GM12878 (cell line): ENCODE data around the gene KCNH4. TPM values are rescaled to one million over a fixed set of nuclear protein-coding genes. Genes with fewer than 3 reads are reported as not detected.

ENCODE experiments used
- ATAC-seq: fragments of 200-7000 bp; cut with Tn5 transposase; 3 replicates; pipeline ENCODE4 v1.9.1; 2020; ENCODE audit warnings: mild to moderate bottlenecking, moderate library complexity
- BruUV-seq: library from RNA; stranded (reverse); fragments of 400-500 nt; replicated peaks from 2 replicates; lab custom pipeline; 2021; lab: Mats Ljungman, UMichigan
- CTCF ChIA-PET: fragments of 300-600 bp; sonication (Branson Sonifier 250); formaldehyde crosslinking; extraction: SDS; loops from one replicate; lab custom pipeline; 2021; ENCODE audit warnings: inconsistent platforms; lab: Yijun Ruan, JAX
- POLR2A ChIA-PET: fragments of 350-600 bp; formaldehyde crosslinking; extraction: SDS; loops from one replicate; lab custom pipeline; 2021; ENCODE audit warnings: inconsistent platforms; lab: Charles Lee
- RAD21 ChIA-PET: fragments of 300-600 bp; sonication (Branson Sonifier 250); formaldehyde crosslinking; loops from one replicate; lab custom pipeline; 2023; ENCODE audit warnings: antibody characterized with exemption; ENCODE audit not compliant: unreplicated experiment; lab: Charles Lee
- SMC1A ChIA-PET: fragments of 300-600 bp; sonication (Branson Sonifier 250); formaldehyde crosslinking; loops from one replicate; lab custom pipeline; 2023; ENCODE audit not compliant: unreplicated experiment, uncharacterized antibody; lab: Charles Lee
- DNase-seq: peaks from one replicate; pipeline ENCODE4 v3.0.0-alpha.2; 2011; ENCODE audit warnings: low read depth, low spot score
- FAIRE-seq: peaks from 3 replicates; lab custom pipeline; 2011; peaks lifted over from hg19 to GRCh38; lab: Jason Lieb, UNC
- H2AFZ ChIP-seq: 2 replicates; pipeline ENCODE4 v1.6.0; 2011; ENCODE audit warnings: low read depth, low read length, control low read depth; ENCODE audit not compliant: control insufficient read depth
- H3K27ac ChIP-seq: 2 replicates; pipeline ENCODE4 v1.5.1; 2011; ENCODE audit warnings: control low read depth; ENCODE audit not compliant: control insufficient read depth, insufficient read depth
- H3K27me3 ChIP-seq, 2 experiments: replicated peaks in 1 of 2; 2 replicates each; pipeline versions ENCODE4 v1.6.0 to v1.6.1; 2011; ENCODE audit warnings: low read length in 1 of 2; ENCODE audit not compliant: control insufficient read depth in 2 of 2, insufficient read depth in 2 of 2
- H3K36me3 ChIP-seq, 2 experiments: 2 replicates each; pipeline ENCODE4 v1.5.1; 2011; ENCODE audit warnings: low read length in 1 of 2; ENCODE audit not compliant: control insufficient read depth in 2 of 2, insufficient read depth in 2 of 2
- H3K4me1 ChIP-seq: 2 replicates; pipeline ENCODE4 v1.6.1; 2011; ENCODE audit warnings: mild to moderate bottlenecking, low read length, moderate library complexity, mixed read lengths; ENCODE audit not compliant: control insufficient read depth, insufficient read depth
- H3K4me2 ChIP-seq: 2 replicates; pipeline ENCODE4 v1.6.0; 2011; ENCODE audit warnings: control low read depth; ENCODE audit not compliant: control insufficient read depth, insufficient read depth
- H3K4me3 ChIP-seq: fragments of 200-600 bp; sonication (generic); 2 replicates; pipeline ENCODE4 v1.5.1; 2016
- H3K79me2 ChIP-seq: 2 replicates; pipeline ENCODE4 v1.6.0; 2011; ENCODE audit warnings: low read length; ENCODE audit not compliant: control insufficient read depth, insufficient read depth
- H3K9ac ChIP-seq: 2 replicates; pipeline ENCODE4 v1.8.0; 2011; ENCODE audit warnings: low read length, control low read depth, mixed read lengths; ENCODE audit not compliant: control insufficient read depth, insufficient read depth
- H3K9me3 ChIP-seq: replicated peaks from 3 replicates; pipeline ENCODE4 v1.5.1; 2011; ENCODE audit warnings: mild to moderate bottlenecking, low read length; ENCODE audit not compliant: control insufficient read depth, insufficient read depth
- H4K20me1 ChIP-seq: 2 replicates; pipeline ENCODE4 v1.6.0; 2011; ENCODE audit not compliant: control insufficient read depth, insufficient read depth
- CBFB ChIP-seq: IDR thresholded peaks from 2 replicates; pipeline ENCODE4 v1.6.1; 2016; ENCODE audit warnings: antibody characterized with exemption, low read depth
- CBX5 ChIP-seq: sonication (generic); IDR thresholded peaks from 2 replicates; pipeline ENCODE4 v1.6.1; 2016; ENCODE audit warnings: low read depth, moderate library complexity, mild to moderate bottlenecking, inconsistent platforms
- CEBPB ChIP-seq, 2 experiments: fragments of 150-350 bp in 1 of 2; IDR thresholded peaks; 2 replicates each; pipeline ENCODE4 v1.6.1; 2012 to 2014; ENCODE audit warnings: low read depth in 2 of 2, low read length in 2 of 2, borderline replicate concordance in 1 of 2, inconsistent platforms in 1 of 2
- CHD4 ChIP-seq: fragments of 200-600 bp; sonication (generic); IDR thresholded peaks from 2 replicates; pipeline ENCODE4 v1.6.1; 2016; ENCODE audit warnings: mild to moderate bottlenecking
- EGR1 ChIP-seq, 2 experiments: IDR thresholded peaks; 1 replicate in 1 of 2; 2 replicates in 1 of 2; pipeline ENCODE4 v1.6.1; 2011 to 2012; ENCODE audit warnings: low read depth in 2 of 2, low read length in 2 of 2, borderline replicate concordance in 1 of 2, mild to moderate bottlenecking in 1 of 2, moderate library complexity in 1 of 2
- KLF5 ChIP-seq: fragments of 450-650 bp; IDR thresholded peaks from 2 replicates; pipeline ENCODE4 v1.6.1; 2014; ENCODE audit warnings: mild to moderate bottlenecking; ENCODE audit not compliant: partially characterized antibody
- MTA2 ChIP-seq: fragments of 450-650 bp; IDR thresholded peaks from 2 replicates; pipeline ENCODE4 v1.6.1; 2016; ENCODE audit warnings: low read depth, mild to moderate bottlenecking, moderate library complexity
- NFYB ChIP-seq: IDR thresholded peaks from 2 replicates; pipeline ENCODE4 v1.6.1; 2011; ENCODE audit warnings: low read depth, mild to moderate bottlenecking, low read length, improper control_type of control experiment, moderate library complexity; ENCODE audit not compliant: insufficient read depth
- PML ChIP-seq: IDR thresholded peaks from 2 replicates; pipeline ENCODE4 v1.6.1; 2012; ENCODE audit warnings: low read length, inconsistent platforms
- POLR2AphosphoS2 ChIP-seq: IDR thresholded peaks from 2 replicates; pipeline ENCODE4 v1.6.1; 2011; ENCODE audit warnings: low read depth, mild to moderate bottlenecking, low read length, improper control_type of control experiment, moderate library complexity
- RBBP5 ChIP-seq: fragments of 200-600 bp; sonication (generic); conservative IDR thresholded peaks from 2 replicates; pipeline ENCODE4 v1.6.1; 2016
- REST ChIP-seq: IDR thresholded peaks from 2 replicates; pipeline ENCODE4 v1.6.1; 2012; ENCODE audit warnings: mild to moderate bottlenecking, low read depth, low read length
- SMAD1 ChIP-seq: fragments of 450-650 bp; IDR thresholded peaks from 2 replicates; pipeline ENCODE4 v1.6.1; 2018; ENCODE audit warnings: mild to moderate bottlenecking, low read depth; ENCODE audit not compliant: partially characterized antibody
- SP1 ChIP-seq: IDR thresholded peaks from one replicate; pipeline ENCODE4 v1.6.1; 2011; ENCODE audit warnings: low read depth, low read length
- SPI1 ChIP-seq: IDR thresholded peaks from 2 replicates; pipeline ENCODE4 v1.6.1; 2011; ENCODE audit warnings: low read depth, mild to moderate bottlenecking, low read length, moderate library complexity, borderline replicate concordance; ENCODE audit not compliant: insufficient read depth
- ZNF384 ChIP-seq: IDR thresholded peaks from 2 replicates; pipeline ENCODE4 v1.6.1; 2012; ENCODE audit warnings: low read depth, mild to moderate bottlenecking, low read length, improper control_type of control experiment, borderline replicate concordance
- WGBS: methylation state at CpG from one replicate; pipeline ENCODE4 v1.1.6; 2016; ENCODE audit warnings: low lambda C conversion rate; ENCODE audit not compliant: insufficient replicate concordance, insufficient coverage; ENCODE audit errors: missing lambda C conversion rate; 5-methylcytosine and 5-hydroxymethylcytosine counted together
- in situ Hi-C: fragments of 300-500 bp; cut with MboI; formaldehyde crosslinking; loops from 9 replicates; pipeline ENCODE4 v1.14.3; 2018; ENCODE audit warnings: mixed read lengths
- intact Hi-C: fragments of 100-400 bp; cut with micrococcal nuclease; formaldehyde crosslinking; loops from one replicate; pipeline ENCODE4 v1.14.2; 2022; ENCODE audit not compliant: unreplicated experiment
- polyA plus RNA-seq, 11 experiments: library from polyadenylated mRNA; depleted of rRNA in 4 of 11; unstranded in 6 of 11; stranded (reverse) in 5 of 11; fragments of >200 nt; fragmentation: Nextera tagmentation in 4 of 11; fragmentation: Illumina TruSeq in 1 of 11; extraction: Ambion mirVana in 4 of 11; extraction: Trizol in 1 of 11; gene quantifications; 1 replicate in 1 of 11; 2 replicates in 10 of 11; pipeline versions ENCODE4 v1.2.1 to v1.2.3, GENCODE V29; 2011 to 2016; ENCODE audit warnings: inconsistent platforms in 2 of 11, missing spikeins in 2 of 11, low read depth in 1 of 11
- total RNA-seq, 4 experiments: library from RNA; depleted of rRNA in 3 of 4; stranded (reverse); fragments of >200 nt in 3 of 4; fragmentation: Illumina TruSeq in 1 of 4; extraction: Trizol in 1 of 4; gene quantifications; 2 replicates each; pipeline versions ENCODE4 v1.2.1 to v1.2.3, GENCODE V29; 2013 to 2021
- TF ChIP-seq, protein P1 (sequence below): IDR thresholded peaks from 2 replicates; pipeline ENCODE4 v1.6.1; 2012; ENCODE audit warnings: low read depth, low read length, improper control_type of control experiment
- TF ChIP-seq, protein P2 (sequence below), 3 experiments: IDR thresholded peaks in 2 of 3; conservative IDR thresholded peaks in 1 of 3; 2 replicates each; pipeline ENCODE4 v1.5.1; 2011; ENCODE audit warnings: low read depth in 3 of 3, low read length in 3 of 3, mild to moderate bottlenecking in 3 of 3, control low read depth in 2 of 3, moderate library complexity in 2 of 3, inconsistent platforms in 1 of 3, mixed read lengths in 1 of 3; ENCODE audit not compliant: control insufficient read depth in 2 of 3, insufficient read depth in 1 of 3; ENCODE audit errors: extremely low read depth in 1 of 3

The KCNH4 gene
- total and polyA plus RNA-seq, 10 of the 15 experiments (the other 5 are each of a cell fraction or from before 2014, with no cell fraction given) = 0.03 to 0.88 (median 0.10) TPM; not detected in 2

- WGBS = 96% methylated on average over 2 of the region's 2 CpGs
- no peaks in the 10 kb centered on the region; the same call in 1 of the 2 replicates for H3K4me1 ChIP-seq
- intact Hi-C loops = no loop called here
- H2AFZ ChIP-seq = no peak overlapping the region
- FAIRE-seq = no peak
- no peak for DNase-seq
- no peaks in the 10 kb centered on the region for H3K9me3 ChIP-seq
- ChIA-PET SMC1A (no interaction called here), CTCF (no interaction called here), RAD21 (no interaction called here), POLR2A (no interaction called here)
- no peak overlapping the region for H3K27ac ChIP-seq
- H3K9ac ChIP-seq = no peak overlapping the region
- no peak for ATAC-seq
- BruUV-seq = no TSS peak
- H3K79me2 ChIP-seq = no peaks in the 10 kb centered on the region
- no peak for TF ChIP-seq CBFB
- TF ChIP-seq EGR1 (IDR thresholded peaks at IDR 0.05; ENCODE audit: borderline replicate concordance in 1 of 2, low read depth in 2 of 2, low read length in 2 of 2) = no peak
- TF ChIP-seq SMAD1 = no peak
- TF ChIP-seq KLF5 = no peak
- no peak for TF ChIP-seq MTA2
- no peak for TF ChIP-seq PML
- TF ChIP-seq, protein P1, sequence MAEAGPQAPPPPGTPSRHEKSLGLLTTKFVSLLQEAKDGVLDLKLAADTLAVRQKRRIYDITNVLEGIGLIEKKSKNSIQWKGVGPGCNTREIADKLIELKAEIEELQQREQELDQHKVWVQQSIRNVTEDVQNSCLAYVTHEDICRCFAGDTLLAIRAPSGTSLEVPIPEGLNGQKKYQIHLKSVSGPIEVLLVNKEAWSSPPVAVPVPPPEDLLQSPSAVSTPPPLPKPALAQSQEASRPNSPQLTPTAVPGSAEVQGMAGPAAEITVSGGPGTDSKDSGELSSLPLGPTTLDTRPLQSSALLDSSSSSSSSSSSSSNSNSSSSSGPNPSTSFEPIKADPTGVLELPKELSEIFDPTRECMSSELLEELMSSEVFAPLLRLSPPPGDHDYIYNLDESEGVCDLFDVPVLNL = no peak
- no peak for TF ChIP-seq NFYB
- no peak for TF ChIP-seq REST
- no peak for TF ChIP-seq POLR2AphosphoS2
- TF ChIP-seq, protein P2, sequence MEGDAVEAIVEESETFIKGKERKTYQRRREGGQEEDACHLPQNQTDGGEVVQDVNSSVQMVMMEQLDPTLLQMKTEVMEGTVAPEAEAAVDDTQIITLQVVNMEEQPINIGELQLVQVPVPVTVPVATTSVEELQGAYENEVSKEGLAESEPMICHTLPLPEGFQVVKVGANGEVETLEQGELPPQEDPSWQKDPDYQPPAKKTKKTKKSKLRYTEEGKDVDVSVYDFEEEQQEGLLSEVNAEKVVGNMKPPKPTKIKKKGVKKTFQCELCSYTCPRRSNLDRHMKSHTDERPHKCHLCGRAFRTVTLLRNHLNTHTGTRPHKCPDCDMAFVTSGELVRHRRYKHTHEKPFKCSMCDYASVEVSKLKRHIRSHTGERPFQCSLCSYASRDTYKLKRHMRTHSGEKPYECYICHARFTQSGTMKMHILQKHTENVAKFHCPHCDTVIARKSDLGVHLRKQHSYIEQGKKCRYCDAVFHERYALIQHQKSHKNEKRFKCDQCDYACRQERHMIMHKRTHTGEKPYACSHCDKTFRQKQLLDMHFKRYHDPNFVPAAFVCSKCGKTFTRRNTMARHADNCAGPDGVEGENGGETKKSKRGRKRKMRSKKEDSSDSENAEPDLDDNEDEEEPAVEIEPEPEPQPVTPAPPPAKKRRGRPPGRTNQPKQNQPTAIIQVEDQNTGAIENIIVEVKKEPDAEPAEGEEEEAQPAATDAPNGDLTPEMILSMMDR (IDR thresholded peaks at IDR 0.05 in 2 of 3, conservative IDR thresholded peaks at IDR 0.05 in 1 of 3; ENCODE audit: control insufficient read depth in 2 of 3, extremely low read depth in 1 of 3, insufficient read depth in 1 of 3, low read depth in 3 of 3, low read length in 3 of 3) = no peak
- no peak for TF ChIP-seq CBX5
- TF ChIP-seq CHD4 = no peak
- TF ChIP-seq ZNF384 = no peak
- no peak for TF ChIP-seq SPI1
- TF ChIP-seq SP1 = no peak
- no peak for TF ChIP-seq CEBPB (IDR thresholded peaks at IDR 0.05; ENCODE audit: borderline replicate concordance in 1 of 2, low read depth in 2 of 2, low read length in 2 of 2)
- TF ChIP-seq RBBP5 = no peak
- TF ChIP-seq, all 136 proteins: peak for 0
- in situ Hi-C loops = no loop called here
- Histone ChIP-seq H3K4me3 (no peak overlapping the region), H3K27me3 (no peaks in the 10 kb centered on the region), H3K36me3 (peaks cover 5 to 26% of the 10 kb centered on the region in 2 experiments; a peak in 3 of 4 replicates), H4K20me1 (no peaks in the 10 kb centered on the region), H3K4me2 (no peak overlapping the region)
These were observed 22.4 kb upstream of the KCNH4 start for GRCh38 chr17:42203354-42203753.
